Peyer's patch (tissue), 4 donors: ENCODE results near the gene SEMA3D. TPM values are rescaled to one million over a fixed set of nuclear protein-coding genes. Genes with fewer than 3 reads are reported as not detected.
A peak's percentile ranks its signal among the peaks of the same experiment; 100 is the strongest.

ENCODE experiments used
- DNase-seq, 3 donors: peaks; one replicate each; pipeline ENCODE4 v3.0.0-alpha.2; 2017 to 2019
- H3K27ac ChIP-seq, 4 donors: fragments of 200-600 bp; sonication (generic); one replicate each; pipeline ENCODE4 v1.5.1; 2016 to 2019
- H3K27me3 ChIP-seq, 2 donors: fragments of 200-600 bp; sonication (generic); one replicate each; pipeline ENCODE4 v1.5.1; 2019
- H3K36me3 ChIP-seq, 3 donors: fragments of 200-600 bp; sonication (generic); one replicate each; pipeline ENCODE4 v1.5.1; 2016 to 2019
- H3K4me1 ChIP-seq, 4 donors: fragments of 200-600 bp; sonication (generic); one replicate each; pipeline ENCODE4 v1.5.1; 2016 to 2019
- H3K4me3 ChIP-seq, 4 donors: fragments of 200-600 bp; sonication (generic); 1 replicate in 3 of 4; 2 replicates in 1 of 4; pipeline ENCODE4 v1.5.1; 2016 to 2019; ENCODE audit warnings: mild to moderate bottlenecking in 1 of 4
- H3K9me3 ChIP-seq, 4 donors: fragments of 200-600 bp; sonication (generic); one replicate each; pipeline ENCODE4 v1.5.1; 2016 to 2019; ENCODE audit warnings: mild to moderate bottlenecking in 1 of 4
- POLR2A ChIP-seq, 2 donors: fragments of 450-650 bp; IDR thresholded peaks; one replicate each; pipeline ENCODE4 v1.5.1; 2017; ENCODE audit warnings: antibody characterized with exemption in 2 of 2, mild to moderate bottlenecking in 2 of 2, moderate library complexity in 2 of 2
- total RNA-seq, 4 donors: library from RNA; depleted of rRNA; stranded (reverse); fragments of >200 nt; gene quantifications; one replicate each; pipeline ENCODE4 v1.1.0, GENCODE V29; 2016
- TF ChIP-seq, protein P1 (sequence below), 6 experiments: fragments of 450-650 bp in 4 of 6; fragments of 200-600 bp in 2 of 6; sonication (generic) in 1 of 6; IDR thresholded peaks; one replicate each; pipeline ENCODE4 v1.5.1; 2017 to 2019; ENCODE audit warnings: antibody characterized with exemption in 6 of 6, mild to moderate bottlenecking in 3 of 6, moderate library complexity in 1 of 6

The SEMA3D gene
- total RNA-seq, 4 donors from 2014 or later = 4.5 to 7.6 (median 6.5) TPM

DNA sequence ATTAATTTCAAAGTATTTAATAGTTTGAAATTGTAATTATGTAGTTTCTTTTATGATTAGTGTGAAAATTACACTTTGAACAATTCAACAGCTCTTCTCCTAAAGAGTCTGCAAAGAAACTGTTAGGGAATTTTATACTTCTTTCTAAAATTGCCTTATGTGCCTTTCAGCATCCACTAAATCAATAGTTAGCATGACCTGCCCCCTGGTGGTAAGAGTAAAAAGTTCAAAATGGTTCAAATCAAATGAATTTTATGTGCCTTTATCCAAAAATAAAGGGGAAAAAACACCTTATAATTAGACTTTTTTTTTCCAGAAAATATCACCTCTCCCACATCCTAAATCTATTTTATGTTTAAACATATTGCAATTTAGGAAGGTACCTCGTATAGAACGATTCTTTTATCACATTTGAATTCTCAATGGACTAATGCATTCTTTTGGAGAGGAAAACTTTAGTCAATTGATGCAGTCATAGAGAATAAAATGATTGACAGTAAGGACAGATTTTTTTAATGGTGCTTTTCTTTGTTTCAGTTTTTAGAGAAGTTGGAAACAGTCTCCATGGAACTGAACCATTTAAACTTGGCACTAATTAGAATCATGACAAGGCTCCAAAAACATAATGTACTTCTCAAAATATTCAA lies 163.7 kb downstream of the SEMA3D start:
- no peaks in the 10 kb centered on the region for H3K36me3 ChIP-seq
- no peak overlapping the region for H3K27ac ChIP-seq
- TF ChIP-seq, protein P1, sequence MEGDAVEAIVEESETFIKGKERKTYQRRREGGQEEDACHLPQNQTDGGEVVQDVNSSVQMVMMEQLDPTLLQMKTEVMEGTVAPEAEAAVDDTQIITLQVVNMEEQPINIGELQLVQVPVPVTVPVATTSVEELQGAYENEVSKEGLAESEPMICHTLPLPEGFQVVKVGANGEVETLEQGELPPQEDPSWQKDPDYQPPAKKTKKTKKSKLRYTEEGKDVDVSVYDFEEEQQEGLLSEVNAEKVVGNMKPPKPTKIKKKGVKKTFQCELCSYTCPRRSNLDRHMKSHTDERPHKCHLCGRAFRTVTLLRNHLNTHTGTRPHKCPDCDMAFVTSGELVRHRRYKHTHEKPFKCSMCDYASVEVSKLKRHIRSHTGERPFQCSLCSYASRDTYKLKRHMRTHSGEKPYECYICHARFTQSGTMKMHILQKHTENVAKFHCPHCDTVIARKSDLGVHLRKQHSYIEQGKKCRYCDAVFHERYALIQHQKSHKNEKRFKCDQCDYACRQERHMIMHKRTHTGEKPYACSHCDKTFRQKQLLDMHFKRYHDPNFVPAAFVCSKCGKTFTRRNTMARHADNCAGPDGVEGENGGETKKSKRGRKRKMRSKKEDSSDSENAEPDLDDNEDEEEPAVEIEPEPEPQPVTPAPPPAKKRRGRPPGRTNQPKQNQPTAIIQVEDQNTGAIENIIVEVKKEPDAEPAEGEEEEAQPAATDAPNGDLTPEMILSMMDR (IDR thresholded peaks at IDR 0.05) = peak in 5 of 6 experiments; percentile 61 to 84 (median 70)
- no peak for TF ChIP-seq POLR2A (IDR thresholded peaks at IDR 0.05)
- no peaks in the 10 kb centered on the region for H3K27me3 ChIP-seq
- H3K4me3 ChIP-seq = no peak overlapping the region
- DNase-seq = peak in 1 of 3 donors; percentile 68
- no peaks in the 10 kb centered on the region for H3K4me1 ChIP-seq
- no peaks in the 10 kb centered on the region for H3K9me3 ChIP-seq

DNA sequence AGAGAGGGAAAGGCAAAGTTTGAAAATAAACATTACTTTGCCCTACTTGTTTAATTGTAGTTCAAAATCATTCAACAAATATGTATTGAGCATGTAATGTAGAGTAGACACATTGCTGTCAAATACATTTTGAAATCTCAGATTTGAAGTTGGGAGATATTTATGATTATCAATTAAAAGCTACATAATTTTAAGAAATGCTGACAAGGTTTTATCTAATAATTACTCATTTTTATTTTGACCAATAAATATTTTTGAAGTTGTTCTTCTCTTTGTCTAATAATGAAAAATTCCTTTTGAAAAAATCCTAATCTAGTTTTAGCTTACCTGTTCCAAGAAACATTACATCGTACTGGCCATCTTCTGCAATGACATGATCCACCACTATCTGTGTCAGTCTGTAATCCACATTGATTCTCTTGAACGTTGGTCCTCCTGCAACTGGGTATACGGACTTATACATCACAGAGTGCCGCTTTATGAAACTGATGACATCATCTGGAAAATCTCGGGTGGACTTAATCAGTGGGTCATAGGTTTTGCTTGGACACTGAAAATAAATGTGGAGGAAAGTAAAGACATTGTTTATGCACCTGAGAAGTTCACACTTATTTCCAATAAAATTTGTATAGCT lies 164.7 kb downstream of the SEMA3D start:
- no peak overlapping the region for H3K27ac ChIP-seq
- no peaks in the 10 kb centered on the region for H3K27me3 ChIP-seq
- H3K36me3 ChIP-seq = no peaks in the 10 kb centered on the region
- no peak for DNase-seq
- no peak overlapping the region for H3K4me3 ChIP-seq
- H3K4me1 ChIP-seq = no peaks in the 10 kb centered on the region
- H3K9me3 ChIP-seq = no peaks in the 10 kb centered on the region
- TF ChIP-seq, protein P1 (IDR thresholded peaks at IDR 0.05) = no peak
- no peak for TF ChIP-seq POLR2A (IDR thresholded peaks at IDR 0.05)

DNA sequence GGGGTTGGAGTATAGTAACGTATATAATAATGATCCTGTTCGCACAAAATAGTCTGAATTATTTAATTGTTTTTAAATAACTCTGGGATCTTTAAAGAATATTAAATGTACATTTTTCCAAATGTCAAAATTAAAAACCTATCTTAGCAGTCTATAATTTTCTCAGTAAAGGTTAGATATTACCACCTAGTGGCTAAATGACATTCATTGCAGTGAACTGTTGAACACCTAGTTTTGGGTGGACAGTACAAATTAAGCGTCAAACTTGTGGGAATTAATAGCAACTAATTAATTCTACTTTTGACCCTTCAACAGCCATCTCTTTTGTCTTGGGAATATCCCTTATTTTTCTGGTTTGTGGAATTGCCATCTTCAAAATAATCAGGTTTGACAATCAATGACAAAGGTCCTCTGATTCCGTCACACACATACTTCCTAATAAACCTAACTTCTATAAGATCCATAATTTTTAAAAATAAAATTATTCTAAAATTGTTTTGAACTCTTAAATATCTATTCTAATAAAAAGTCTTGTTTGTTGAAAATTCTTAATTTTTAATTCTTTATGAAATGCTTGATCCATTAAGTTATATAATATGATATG lies 165.7 kb downstream of the SEMA3D start:
- Histone ChIP-seq H3K36me3 (no peaks in the 10 kb centered on the region), H3K27me3 (no peaks in the 10 kb centered on the region), H3K9me3 (no peaks in the 10 kb centered on the region), H3K27ac (no peak overlapping the region), H3K4me1 (no peaks in the 10 kb centered on the region), H3K4me3 (no peak overlapping the region)
- TF ChIP-seq, protein P1 (IDR thresholded peaks at IDR 0.05) = peak in 3 of 6 experiments; percentile 25 to 40 (median 38)
- no peak for TF ChIP-seq POLR2A (IDR thresholded peaks at IDR 0.05)
- no peak for DNase-seq

DNA sequence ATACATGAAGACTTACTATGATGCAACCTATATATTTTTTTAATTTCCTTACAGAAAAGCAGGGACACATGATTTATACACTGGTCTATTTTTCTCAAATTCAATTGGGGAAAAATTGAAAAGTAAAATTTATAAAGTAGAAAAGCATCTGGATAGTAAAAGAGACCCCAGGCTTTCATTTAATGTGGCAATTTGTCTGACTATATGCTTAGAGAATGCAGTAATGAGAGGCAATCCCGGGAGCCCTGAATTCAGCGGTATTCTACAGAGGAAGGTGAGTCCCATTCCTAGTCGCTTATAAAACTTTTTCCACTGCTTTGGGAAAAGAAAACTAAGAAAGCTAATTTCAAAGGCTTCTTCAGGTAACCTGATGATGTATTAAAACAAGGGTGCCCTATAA lies 167.1 kb downstream of the SEMA3D start:
- TF ChIP-seq POLR2A (IDR thresholded peaks at IDR 0.05) = no peak
- TF ChIP-seq, protein P1 (IDR thresholded peaks at IDR 0.05) = no peak
- Histone ChIP-seq H3K27me3 (no peaks in the 10 kb centered on the region), H3K4me1 (no peaks in the 10 kb centered on the region), H3K27ac (no peak overlapping the region), H3K9me3 (no peaks in the 10 kb centered on the region), H3K4me3 (no peak overlapping the region), H3K36me3 (no peaks in the 10 kb centered on the region)
- DNase-seq = no peak

DNA sequence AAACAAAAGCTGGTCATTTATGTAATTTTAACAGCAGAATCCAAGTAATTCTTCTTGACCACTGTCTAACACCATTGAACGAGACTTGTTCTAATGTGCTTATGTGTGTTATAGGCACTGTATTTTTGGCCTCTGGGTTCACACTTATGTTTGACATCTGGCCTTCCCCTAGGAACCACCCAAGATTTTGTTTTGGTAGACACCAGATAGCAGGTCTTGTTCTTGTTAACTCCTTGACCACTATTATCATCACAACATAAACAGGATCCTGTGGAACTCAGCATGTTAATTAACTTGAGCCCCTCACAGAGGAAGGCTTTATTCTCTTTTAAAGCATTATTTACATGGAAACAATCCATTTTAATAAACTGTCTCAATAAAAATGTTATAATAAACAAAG lies 167.7 kb downstream of the SEMA3D start:
- Histone ChIP-seq H3K9me3 (no peaks in the 10 kb centered on the region), H3K27ac (no peak overlapping the region), H3K27me3 (no peaks in the 10 kb centered on the region), H3K4me3 (no peak overlapping the region), H3K4me1 (no peaks in the 10 kb centered on the region), H3K36me3 (no peaks in the 10 kb centered on the region)
- no peak for DNase-seq
- TF ChIP-seq, protein P1 (IDR thresholded peaks at IDR 0.05) = no peak
- TF ChIP-seq POLR2A (IDR thresholded peaks at IDR 0.05) = no peak
